HG03520 (cell line): ENCODE measurements around the gene ZSCAN2.
A peak's percentile ranks its signal among the peaks of the same experiment; 100 is the strongest.

Experiments used
- ATAC-seq: cut with Tn5 transposase; IDR thresholded peaks from one replicate; pipeline ENCODE4 v1.9.1; 2021; ENCODE audit warnings: mild to moderate bottlenecking, moderate library complexity; ENCODE audit not compliant: unreplicated experiment

The ZSCAN2 gene

DNA sequence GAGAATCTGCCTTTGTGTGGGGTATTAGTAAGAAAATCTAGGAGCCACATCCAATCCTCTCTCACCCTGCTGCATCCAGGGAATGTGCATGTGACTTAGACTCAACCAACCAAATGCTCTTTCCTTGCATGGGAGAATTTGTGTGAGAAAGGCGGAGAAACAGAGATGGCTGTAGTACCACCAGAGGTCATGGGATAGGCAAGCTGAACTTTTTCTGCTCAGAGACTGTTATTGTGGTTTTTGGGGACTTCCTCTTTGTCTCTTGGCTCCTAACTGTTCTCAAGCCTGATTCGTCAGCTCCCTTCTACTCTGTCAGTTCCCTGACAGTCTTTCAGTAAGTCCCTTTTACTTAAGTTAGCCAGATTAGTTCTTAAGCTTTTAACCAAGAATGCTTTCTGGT, 2.6 kb upstream of the ZSCAN2 start:
- peak; percentile 42 for ATAC-seq

DNA sequence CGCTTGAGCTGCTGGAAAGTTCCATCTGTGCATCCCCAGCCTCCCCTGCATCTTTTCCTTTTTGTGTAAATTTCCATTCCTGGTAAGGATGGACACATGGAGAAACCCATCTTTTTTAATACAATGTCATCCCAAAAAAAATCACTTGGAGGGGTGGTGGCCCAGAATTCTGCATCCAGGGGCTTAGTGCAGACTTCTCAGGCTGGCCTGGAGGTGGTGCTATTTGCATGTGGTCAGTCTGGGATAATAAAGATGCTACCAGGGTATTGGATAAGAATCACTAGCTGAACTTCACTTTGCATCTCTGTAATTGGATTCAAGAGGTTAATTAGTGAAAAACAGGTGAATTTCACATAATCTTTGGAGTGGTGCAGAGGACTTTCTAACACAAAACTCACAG, 1.8 kb upstream of the ZSCAN2 start:
- no peak for ATAC-seq

DNA sequence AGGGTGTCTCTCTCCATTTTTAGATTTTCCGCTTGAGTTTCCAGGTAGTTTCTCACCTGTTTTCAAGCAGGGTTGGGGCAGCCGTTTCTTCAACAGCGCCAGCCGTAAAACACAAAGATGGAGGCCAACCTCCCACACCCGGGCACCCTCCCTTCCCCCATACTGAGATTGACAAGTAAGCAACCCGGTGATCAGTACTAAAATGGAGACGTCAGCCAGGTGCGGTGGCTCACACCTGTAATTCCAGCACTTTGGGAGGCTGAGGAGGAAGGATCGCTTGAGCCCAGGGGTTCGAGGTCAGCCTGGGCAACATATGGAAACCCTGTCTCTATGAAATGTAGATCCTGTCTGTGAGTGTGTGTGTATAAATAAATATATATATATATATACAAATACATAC, 903 bp upstream of the ZSCAN2 start:
- ATAC-seq: no peak

DNA sequence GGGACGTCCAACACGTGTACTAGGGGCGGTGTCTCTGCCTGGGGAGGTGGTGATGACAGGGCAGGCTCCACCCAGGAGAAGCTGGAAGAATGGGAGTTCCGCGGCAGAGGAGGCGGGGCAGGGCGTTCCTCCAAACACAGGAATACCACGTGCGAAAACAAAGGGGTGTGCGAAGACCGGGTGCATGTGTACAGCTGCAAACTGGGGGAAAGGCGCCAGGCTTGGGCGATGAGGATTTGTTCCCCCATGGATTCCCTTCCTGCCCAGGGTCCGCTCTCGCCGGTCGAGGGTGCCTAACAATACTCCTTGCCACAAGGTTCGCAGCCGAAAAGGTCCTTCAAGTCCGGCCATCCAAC, 500 bp upstream of the ZSCAN2 start:
- ATAC-seq: no peak

DNA sequence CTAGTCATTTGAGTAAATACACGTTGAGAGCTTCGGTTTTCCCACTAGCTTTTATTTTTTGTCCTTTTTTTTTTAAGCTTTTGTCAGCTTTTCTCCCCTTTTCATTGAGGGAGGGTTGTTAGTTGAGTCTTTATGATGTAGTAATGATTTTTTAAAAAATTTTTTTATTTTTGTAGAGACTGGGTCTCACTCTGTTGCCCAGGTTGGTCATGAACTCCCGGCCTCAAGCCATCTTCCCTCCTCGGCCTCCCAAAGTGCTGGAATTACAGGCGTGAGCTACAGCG, 688 bp downstream of the ZSCAN2 start:
- no peak for ATAC-seq

DNA sequence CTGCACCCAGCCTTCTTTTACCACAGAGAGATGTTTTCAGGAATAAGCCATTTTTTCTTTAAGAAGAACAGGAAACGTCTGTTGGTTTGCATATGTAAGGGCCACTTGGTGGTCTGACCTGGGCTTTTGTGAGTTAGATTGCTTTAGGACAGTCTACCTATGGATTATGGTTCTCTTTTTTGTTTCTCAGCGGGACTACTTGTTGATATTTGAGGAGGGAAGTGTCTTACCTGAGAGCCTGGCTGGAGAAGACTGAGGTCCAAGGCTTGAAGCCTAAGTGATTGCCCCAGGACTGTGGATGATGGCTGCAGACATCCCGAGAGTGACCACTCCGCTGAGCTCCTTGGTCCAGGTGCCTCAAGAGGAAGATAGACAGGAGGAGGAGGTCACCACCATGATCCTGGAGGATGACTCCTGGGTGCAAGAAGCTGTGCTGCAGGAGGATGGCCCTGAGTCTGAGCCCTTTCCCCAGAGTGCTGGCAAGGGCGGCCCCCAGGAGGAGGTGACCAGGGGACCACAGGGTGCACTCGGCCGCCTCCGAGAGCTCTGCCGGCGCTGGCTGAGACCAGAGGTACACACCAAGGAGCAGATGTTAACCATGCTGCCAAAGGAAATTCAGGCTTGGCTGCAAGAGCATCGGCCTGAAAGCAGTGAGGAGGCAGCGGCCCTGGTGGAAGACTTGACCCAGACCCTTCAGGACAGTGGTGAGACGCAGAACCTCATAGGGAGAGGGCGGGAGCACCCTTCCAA, 3.0 kb downstream of the ZSCAN2 start:
- ATAC-seq: no peak

DNA sequence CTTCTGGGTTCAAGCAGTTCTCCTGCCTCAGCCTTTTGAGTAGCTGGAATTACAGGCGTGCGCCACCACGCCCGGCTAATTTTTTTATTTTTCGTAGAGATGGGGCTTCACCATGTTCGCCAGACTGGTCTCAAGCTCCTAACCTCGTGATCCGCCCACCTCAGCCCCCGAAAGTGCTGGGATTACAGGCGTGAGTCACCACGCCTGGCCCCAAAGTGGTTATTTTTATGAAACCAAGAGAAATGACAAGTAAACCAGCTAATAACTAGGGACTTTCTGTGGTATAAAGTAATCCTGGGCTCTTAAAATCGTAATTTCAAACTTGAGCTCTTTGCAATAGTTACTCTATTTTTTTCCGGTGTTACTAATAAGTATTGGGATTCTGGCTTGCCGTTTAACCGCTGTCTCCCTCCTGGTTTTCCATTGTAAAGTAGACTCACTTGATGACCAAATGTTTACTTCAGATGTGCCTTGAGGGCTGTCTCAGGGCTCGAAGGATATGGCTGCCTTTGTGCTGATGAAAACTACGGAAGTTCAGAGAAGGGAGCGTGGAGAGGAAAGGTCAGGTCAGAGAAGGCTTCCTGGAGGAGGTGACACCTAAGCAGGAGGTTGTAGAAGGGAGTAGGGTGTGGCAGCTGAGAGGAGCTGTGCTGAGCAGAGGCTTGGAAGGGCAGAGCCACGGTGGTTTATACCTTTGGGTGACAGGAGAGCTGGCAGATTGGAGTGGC, 4.2 kb downstream of the ZSCAN2 start:
- ATAC-seq: no peak

DNA sequence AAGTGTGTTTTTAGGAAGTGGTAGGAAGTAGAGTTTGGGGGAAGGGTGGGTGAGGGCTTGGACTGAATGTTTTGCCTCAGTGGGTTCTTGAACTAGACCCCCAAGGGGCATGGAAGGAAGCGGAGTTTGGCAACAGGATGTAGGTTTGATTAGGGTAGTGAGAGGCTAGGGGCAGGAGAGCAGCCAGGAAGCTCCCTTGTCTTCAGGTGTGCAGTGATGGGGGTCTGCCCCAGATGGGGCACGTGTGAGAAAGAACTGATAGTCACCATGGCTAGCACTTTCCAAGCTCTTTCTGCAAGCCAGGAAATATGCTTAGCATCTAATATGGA, 4.7 kb downstream of the ZSCAN2 start:
- ATAC-seq: no peak

DNA sequence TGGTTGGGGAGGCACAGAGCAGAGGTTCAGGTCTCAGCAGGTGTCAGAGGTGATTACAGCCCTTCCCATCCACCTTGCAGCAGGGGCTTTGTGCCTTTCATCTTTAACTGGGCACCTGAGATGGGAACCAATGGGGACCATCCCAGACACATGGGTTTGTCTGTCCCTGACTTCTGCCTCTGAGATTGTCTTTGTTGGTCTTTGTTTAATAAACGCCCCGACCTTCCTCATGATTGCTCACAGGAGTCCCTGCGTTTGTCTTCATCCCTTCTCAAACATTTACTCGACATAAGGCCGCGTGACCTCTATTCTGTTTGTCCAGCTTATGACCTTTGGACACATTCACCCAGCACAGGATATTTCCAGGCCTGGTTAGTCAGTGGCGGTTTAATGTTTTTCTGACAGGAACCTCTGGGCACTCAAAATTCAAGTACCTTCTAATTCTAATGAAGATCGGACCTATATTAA, 5.9 kb downstream of the ZSCAN2 start:
- ATAC-seq: no peak

DNA sequence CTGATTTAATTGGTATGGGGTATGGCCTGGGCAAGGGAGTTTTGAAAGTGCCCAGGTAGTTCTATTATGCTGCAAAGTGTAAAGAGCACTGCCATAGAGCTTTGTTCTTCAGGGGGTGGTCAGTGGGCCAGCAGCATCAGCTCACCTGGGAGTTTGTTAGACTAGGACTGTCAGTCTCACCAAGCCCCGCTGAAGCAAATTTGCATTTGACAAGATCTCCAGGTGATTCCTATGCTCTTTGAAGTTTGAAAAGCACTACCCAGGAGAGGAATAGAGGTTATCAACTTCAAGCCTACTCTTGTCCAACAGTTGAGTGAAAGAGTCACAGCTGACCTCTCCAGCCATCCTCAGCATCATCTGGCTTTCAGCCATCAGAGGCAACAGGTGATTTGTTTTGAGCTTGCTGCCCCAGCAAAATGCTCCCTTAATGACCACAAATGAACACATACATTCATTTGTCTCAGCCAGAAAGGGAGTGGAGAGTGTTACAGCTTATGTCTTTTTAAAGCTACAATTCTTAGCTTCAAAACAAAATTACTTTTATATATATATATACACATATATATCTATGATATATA, 8.0 kb downstream of the ZSCAN2 start:
- no peak for ATAC-seq

DNA sequence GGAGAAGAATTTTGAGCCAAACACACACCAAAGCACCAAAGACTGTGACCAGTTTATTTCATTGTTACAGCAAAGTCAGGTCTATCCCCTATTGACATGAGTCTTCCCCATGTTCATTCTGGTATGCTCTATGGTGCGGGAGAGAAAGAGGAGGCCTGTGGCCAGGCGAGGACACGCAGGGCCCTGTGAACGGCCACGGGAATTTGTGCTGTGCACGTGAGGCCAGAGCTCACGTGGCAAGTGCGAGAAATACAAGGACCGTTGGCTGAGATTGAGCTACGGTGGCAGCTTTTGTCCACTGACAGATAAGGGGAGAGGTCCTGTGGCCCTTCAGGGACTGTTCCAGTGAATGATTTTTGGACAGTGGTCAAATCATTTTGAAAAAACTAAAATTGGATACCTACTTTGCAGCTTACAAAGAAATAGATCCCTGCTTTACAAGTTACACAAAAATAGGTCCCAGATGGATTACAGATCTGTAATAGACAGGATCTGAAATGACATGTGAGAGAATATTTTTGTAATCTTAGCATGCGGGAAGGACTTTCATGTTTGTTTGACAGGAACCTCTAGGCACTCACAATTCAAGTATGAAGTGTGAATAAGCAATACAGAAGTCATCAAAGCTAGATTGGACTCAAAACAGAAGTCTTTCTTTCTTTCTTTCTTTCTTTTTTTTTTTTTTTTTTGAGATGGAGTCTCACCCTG, 9.2 kb downstream of the ZSCAN2 start:
- ATAC-seq: no peak

DNA sequence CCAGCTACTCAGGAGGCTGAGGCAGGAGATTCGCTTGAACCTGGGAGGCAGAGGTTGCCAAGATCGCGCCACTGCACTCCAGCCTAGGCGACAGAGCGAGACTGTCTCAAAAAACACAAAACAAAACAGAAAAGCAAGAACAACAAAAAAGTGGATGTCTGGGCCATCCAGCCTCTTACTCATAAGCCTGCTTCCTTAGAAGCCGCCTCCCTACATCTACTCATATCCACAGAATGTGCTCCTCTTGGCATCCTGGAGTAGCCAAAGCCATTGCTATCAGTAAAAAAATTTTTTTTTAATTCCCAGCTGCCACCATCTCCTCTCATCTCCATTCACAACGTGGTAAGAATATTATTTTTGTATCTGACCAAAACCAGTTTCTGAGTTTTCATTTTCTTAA, 10.8 kb downstream of the ZSCAN2 start:
- no peak for ATAC-seq

DNA sequence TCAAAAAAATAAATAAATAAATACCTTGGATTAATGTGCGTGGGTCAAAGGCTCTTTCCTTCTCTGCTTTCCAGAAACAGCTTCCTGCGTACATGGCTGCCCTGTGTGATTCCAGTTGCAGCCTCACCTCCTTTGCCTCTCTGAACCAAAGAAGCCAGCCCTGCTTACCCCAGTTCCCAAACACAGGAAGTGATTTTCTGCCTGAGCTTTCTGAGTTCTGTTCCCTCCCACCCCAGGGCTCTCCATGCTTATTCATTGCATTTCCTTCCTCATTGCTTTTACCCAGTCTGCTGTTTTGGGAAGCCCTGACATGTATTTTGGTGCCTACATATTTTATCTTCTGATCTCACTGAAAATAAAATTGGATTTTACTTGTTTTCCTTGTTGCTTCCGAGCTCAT, 15.4 kb downstream of the ZSCAN2 start:
- ATAC-seq: no peak

DNA sequence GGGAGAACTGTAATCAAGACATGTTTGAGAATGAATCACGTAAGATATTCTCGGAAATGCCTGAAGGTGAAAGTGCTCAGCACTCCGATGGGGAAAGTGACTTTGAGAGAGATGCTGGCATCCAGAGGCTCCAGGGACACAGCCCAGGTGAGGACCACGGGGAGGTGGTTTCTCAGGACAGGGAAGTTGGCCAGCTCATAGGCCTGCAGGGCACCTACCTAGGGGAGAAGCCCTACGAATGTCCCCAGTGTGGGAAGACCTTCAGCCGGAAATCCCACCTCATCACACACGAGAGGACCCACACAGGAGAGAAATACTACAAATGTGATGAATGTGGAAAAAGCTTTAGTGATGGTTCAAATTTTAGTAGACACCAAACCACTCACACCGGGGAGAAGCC, 19.8 kb downstream of the ZSCAN2 start:
- no peak for ATAC-seq

DNA sequence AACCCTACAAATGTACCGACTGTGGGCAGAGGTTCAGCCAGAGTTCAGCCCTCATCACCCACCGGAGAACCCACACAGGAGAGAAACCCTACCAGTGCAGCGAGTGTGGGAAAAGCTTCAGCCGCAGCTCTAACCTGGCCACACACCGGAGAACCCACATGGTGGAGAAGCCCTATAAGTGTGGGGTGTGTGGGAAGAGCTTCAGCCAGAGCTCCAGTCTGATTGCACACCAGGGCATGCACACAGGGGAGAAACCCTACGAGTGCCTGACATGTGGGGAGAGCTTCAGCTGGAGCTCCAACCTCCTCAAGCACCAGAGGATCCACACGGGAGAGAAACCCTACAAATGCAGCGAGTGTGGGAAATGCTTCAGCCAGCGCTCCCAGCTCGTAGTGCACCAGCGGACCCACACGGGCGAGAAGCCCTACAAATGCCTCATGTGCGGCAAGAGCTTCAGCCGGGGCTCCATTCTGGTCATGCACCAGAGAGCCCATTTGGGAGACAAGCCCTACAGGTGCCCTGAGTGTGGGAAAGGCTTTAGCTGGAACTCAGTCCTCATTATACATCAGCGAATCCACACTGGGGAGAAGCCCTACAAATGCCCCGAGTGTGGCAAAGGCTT, 20.7 kb downstream of the ZSCAN2 start:
- ATAC-seq: no peak

DNA sequence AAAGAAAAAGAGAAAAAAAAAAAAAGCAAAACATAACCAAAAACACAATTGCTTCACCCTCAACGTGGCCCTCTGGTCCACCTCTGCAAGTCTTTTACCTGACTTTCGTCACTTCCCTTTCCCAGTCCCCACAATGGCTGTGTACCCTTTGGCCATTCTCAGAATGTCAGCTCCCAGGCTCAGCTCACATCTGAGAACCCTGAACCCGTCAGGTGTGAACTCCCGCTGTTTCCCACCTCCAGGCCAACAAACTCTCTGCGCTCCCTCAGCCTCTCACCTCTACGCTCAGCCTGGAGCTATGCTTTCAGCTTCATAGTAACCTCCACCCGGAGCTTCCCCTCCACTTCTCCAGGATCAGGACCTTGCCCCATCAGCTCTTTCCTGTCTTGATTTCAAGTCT, 23.6 kb downstream of the ZSCAN2 start:
- no peak for ATAC-seq

DNA sequence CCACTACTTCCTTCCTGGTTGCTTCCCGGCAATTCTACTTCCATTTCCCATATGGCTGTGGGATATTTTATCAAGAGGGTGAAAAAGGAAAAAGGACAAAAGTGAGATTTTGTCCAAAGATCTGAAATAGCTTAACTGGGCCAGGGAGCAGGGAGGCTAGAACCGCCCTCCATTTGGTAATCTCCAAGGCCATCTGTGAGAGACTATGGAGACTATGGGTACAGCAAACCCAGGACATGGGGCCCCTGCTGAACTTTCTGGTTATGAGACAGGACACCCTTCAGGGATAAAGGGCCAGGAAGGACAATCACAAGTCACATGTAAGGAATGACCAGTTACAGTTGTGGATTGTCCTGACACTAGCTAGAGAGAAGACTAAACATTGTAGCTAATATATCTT, 24.3 kb downstream of the ZSCAN2 start:
- no peak for ATAC-seq

DNA sequence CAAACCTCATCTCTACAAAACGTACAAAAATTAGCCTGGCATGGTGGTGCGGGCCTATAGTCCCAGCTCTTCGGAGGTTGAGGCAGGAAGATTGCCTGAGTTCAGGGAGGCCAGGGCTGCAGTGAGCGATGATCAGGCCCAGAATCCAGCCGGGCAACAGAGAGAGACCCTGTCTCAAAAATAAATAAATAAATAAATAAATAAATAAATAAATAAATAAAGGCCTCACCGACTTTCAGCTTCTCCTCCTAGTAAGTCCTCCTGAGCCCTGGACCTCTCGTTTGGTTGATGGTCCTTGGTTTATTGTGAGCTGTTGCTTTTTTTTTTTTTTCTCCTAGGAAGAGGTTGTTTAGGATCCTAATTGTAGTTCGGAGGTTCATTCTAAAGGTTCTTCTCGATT, 28.2 kb downstream of the ZSCAN2 start:
- no peak for ATAC-seq

DNA sequence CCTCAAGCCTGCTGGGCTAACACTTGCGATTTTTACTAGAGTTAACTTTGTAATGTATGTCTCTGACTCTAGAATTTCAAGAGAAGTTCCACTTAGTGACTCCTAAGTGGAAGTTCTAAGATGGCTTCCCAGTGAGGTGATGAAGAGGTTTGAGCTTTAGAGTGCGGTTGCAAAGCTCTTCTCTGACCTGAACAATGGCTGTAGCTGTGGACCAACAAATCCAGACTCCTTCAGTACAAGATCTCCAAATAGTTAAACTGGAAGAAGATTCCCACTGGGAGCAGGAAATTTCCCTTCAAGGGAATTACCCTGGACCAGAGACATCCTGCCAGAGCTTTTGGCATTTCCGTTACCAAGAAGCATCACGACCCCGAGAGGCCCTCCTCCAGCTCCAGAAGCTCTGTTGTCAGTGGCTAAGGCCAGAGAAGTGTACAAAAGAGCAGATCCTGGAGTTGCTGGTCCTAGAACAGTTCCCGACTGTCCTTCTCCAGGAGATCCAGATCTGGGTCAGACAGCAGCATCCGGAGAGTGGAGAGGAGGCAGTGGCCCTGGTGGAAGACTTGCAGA, 31.0 kb downstream of the ZSCAN2 start:
- ATAC-seq: no peak

DNA sequence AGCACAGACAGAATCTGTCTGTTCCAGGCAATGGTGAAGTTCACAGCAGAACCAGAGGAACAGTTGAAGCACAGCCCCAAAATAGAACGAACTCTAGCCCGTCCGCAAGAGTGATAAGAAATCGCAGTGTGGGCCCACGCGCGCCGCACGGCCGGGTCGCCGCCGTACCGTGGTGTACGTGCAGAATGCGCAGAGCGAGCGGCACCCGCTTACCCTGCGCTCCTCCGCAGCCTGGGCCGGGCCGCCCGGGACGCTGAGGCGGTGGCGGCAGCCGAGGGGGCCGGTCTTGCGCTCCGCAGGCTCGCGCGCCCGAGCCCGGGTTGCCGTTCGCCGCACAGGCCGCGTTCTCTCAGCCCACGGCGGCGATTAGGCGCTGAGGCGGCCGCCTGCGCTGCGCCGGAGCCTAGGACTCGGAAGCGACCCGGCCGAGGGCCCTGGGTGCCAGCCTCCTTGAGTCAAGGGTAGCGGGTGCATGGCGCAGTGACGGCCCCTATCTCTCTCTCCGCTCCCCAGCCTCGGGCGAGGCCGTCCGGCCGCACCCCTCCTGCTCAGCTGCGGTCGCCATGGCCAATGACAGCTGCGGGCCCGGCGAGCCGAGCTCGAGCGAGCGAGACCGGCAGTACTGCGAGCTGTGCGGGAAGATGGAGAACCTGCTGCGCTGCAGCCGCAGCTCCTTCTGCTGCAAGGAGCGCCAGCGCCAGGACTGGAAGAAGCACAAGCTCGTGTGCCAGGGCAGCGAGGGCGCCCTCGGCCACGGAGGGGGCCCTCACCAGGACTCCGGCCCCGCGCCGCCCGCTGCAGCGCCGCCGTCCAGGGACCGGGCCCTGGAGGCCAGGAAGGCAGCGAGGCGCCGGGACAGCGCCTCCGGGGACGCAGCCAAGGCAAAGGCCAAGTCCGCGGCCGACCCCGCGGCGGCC, 32.8 kb downstream of the ZSCAN2 start:
- peak; percentile 37 for ATAC-seq
